ENCODE data around the gene C11orf24. TPM values are rescaled to one million over a fixed set of nuclear protein-coding genes. Genes with fewer than 3 reads are reported as not detected.
A peak's percentile ranks its signal among the peaks of the same experiment; 100 is the strongest.
"Not testable (repeated sequence)": the region's sequence is repeated elsewhere in the genome, so short reads cannot be mapped to it uniquely, and the experiment has no call there.

Gene C11orf24
- total and polyA plus RNA-seq, 2 experiments from 2014 or later = 19.2 to 35.3 TPM

DNA sequence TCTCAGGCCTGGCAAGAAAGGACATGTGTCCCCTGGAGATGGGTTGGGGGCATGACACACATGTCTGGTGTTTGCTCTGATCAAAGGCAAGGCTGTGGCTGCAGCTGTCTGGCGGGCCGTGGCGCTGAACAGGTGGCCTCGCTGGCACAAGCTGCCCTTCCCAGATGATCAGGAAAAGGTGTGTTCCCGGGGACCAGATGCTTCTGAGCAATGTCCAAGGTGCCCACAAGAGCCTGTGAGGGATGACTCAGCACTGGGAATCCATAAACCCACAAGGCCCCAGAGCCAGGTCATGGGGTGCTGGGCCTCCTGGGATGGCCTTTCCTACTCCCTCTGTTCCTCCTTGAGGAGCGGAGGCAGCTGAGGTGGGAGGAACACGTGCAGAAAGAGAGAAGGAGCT is 30.9 kb upstream of the C11orf24 start:
- Histone ChIP-seq H3K36me3 (no peaks in the 10 kb centered on the region), H3K4me1 (ENCODE audit: low read depth) (no peaks in the 10 kb centered on the region), H3K9me3 (ENCODE audit: low read depth) (no peaks in the 10 kb centered on the region), H3K27me3 (no peaks in the 10 kb centered on the region), H3K4me3 (no peak overlapping the region), H3K27ac (no peak overlapping the region)
- TF ChIP-seq, protein P1, sequence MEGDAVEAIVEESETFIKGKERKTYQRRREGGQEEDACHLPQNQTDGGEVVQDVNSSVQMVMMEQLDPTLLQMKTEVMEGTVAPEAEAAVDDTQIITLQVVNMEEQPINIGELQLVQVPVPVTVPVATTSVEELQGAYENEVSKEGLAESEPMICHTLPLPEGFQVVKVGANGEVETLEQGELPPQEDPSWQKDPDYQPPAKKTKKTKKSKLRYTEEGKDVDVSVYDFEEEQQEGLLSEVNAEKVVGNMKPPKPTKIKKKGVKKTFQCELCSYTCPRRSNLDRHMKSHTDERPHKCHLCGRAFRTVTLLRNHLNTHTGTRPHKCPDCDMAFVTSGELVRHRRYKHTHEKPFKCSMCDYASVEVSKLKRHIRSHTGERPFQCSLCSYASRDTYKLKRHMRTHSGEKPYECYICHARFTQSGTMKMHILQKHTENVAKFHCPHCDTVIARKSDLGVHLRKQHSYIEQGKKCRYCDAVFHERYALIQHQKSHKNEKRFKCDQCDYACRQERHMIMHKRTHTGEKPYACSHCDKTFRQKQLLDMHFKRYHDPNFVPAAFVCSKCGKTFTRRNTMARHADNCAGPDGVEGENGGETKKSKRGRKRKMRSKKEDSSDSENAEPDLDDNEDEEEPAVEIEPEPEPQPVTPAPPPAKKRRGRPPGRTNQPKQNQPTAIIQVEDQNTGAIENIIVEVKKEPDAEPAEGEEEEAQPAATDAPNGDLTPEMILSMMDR (IDR thresholded peaks at IDR 0.05; ENCODE audit: low read depth, low read length) = no peak
- peak in 1 of 2 donors; percentile 20 for DNase-seq (ENCODE audit: low read depth in 1 of 2, low spot score in 1 of 2)

- no peak overlapping the region for H3K27ac ChIP-seq
- no peaks in the 10 kb centered on the region for H3K27me3 ChIP-seq
- TF ChIP-seq, protein P1 (IDR thresholded peaks at IDR 0.05; ENCODE audit: low read depth, low read length) = no peak
- no peak overlapping the region for H3K4me3 ChIP-seq
- H3K9me3 ChIP-seq (ENCODE audit: low read depth) = no peaks in the 10 kb centered on the region
- no peaks in the 10 kb centered on the region for H3K4me1 ChIP-seq (ENCODE audit: low read depth)
- no peaks in the 10 kb centered on the region for H3K36me3 ChIP-seq
- no peak for DNase-seq (ENCODE audit: low read depth in 1 of 2, low spot score in 1 of 2)
Measured at GRCh38 chr11:68302256-68302655, 30.5 kb upstream of the C11orf24 start.

DNA sequence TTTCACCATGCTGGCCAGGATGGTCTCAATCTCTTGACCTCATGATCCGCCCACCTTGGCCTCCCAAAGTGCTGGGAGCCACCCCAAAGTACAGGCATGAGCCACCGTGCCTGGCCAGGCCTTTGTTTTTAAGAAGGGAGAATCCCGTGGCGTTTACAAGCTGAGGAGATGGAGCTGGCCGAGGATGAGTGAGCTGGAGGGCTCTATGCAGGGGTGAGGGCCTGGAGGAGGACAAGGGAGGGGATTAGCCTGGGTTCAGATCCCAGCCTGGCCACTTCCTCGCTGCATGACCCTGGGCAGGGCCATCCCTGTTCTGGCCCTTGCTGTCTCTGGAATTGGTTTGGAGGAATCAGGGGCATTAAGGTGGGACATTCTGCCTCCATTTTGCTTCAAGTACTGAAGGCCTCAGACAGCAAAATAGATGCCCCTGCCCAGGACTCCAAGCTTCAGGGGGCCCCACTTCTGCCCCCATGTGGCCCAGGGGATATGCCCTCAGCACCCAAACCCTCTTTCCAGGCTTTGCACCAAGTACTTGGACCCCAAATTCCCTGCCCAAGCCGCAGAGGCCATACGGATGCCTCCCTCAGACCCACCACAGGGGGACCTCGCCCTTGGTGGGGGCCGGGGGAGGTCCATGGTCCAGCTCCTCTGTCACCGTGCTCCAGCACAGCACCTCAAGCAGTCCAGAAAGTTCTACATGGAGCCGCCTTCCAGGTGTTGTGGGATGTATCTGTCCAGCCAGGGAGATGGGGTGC is 28.5 kb upstream of the C11orf24 start:
- no peaks in the 10 kb centered on the region for H3K36me3 ChIP-seq
- no peak overlapping the region for H3K27ac ChIP-seq
- TF ChIP-seq, protein P1 (IDR thresholded peaks at IDR 0.05; ENCODE audit: low read depth, low read length) = no peak
- peaks cover 4% of the 10 kb centered on the region for H3K27me3 ChIP-seq
- no peaks in the 10 kb centered on the region for H3K9me3 ChIP-seq (ENCODE audit: low read depth)
- no peak overlapping the region for H3K4me3 ChIP-seq
- H3K4me1 ChIP-seq (ENCODE audit: low read depth) = no peaks in the 10 kb centered on the region
- DNase-seq (ENCODE audit: low read depth in 1 of 2, low spot score in 1 of 2) = no peak

DNA sequence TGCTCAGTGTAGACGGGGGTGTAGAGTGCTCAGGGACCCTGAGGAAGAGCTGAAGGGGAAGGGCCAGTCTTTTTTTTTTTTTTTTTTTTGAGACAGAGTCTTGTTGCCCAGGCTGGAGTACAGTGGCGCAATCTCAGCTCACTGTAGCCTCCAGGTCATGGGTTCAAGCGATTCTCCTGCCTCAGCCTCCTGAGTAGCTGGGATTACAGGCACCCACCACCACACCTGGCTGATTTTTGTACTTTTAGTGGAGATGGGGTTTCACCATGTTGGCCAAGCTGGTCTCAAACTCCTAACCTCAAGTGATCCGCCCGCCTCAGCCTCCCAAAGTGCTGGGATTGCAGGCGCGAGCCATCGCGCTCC is 27.7 kb upstream of the C11orf24 start:
- not testable (repeated sequence) for H3K4me1 ChIP-seq (ENCODE audit: low read depth); H3K27me3 ChIP-seq; H3K27ac ChIP-seq; H3K4me3 ChIP-seq; DNase-seq (ENCODE audit: low read depth in 1 of 2, low spot score in 1 of 2); H3K36me3 ChIP-seq; H3K9me3 ChIP-seq (ENCODE audit: low read depth)

- no peak overlapping the region for H3K27ac ChIP-seq
- peaks cover 4% of the 10 kb centered on the region for H3K27me3 ChIP-seq
- TF ChIP-seq, protein P1 (IDR thresholded peaks at IDR 0.05; ENCODE audit: low read depth, low read length) = no peak
- no peak for DNase-seq (ENCODE audit: low read depth in 1 of 2, low spot score in 1 of 2)
- H3K36me3 ChIP-seq = no peaks in the 10 kb centered on the region
- H3K9me3 ChIP-seq (ENCODE audit: low read depth) = no peaks in the 10 kb centered on the region
- H3K4me1 ChIP-seq (ENCODE audit: low read depth) = no peaks in the 10 kb centered on the region
- no peak overlapping the region for H3K4me3 ChIP-seq
Measured at GRCh38 chr11:68298659-68299516, 27.1 kb upstream of the C11orf24 start.
